Left lung (tissue), 10 donors: ENCODE results near the gene LRIG1. TPM values are rescaled to one million over a fixed set of nuclear protein-coding genes. Genes with fewer than 3 reads are reported as not detected.

Source experiments
- ATAC-seq: fragments of 200-7000 bp; cut with Tn5 transposase; one replicate; pipeline ENCODE4 v1.9.1; 2020; ENCODE audit warnings: moderate library complexity
- DNase-seq, 4 donors: peaks; one replicate each; pipeline ENCODE4 v3.0.0-alpha.2; 2013 to 2020
- H3K27ac ChIP-seq, 2 donors: fragments of 200-600 bp; sonication (generic) in 1 of 2; one replicate each; pipeline versions ENCODE4 v1.5.0 to v1.8.0; 2020 to 2021
- H3K27me3 ChIP-seq, 2 donors: fragments of 200-600 bp; sonication (generic) in 1 of 2; one replicate each; pipeline versions ENCODE4 v1.5.0 to v1.8.0; 2020 to 2021
- H3K36me3 ChIP-seq, 2 donors: fragments of 200-600 bp; sonication (generic) in 1 of 2; one replicate each; pipeline versions ENCODE4 v1.5.0 to v1.8.0; 2020 to 2021
- H3K4me1 ChIP-seq, 2 donors: fragments of 200-600 bp; one replicate each; pipeline ENCODE4 v1.8.0; 2021
- H3K4me3 ChIP-seq, 2 donors: fragments of 200-600 bp; sonication (generic) in 1 of 2; one replicate each; pipeline versions ENCODE4 v1.5.0 to v1.8.0; 2020 to 2021; ENCODE audit warnings: mild to moderate bottlenecking in 1 of 2
- H3K9me3 ChIP-seq, 2 donors: fragments of 200-600 bp; sonication (generic) in 1 of 2; one replicate each; pipeline versions ENCODE4 v1.5.0 to v1.8.0; 2020 to 2021
- CTCF ChIP-seq, 2 donors: fragments of 200-600 bp; sonication (generic) in 1 of 2; IDR thresholded peaks; one replicate each; pipeline versions ENCODE4 v1.5.0 to v1.8.0; 2021; ENCODE audit warnings: antibody characterized with exemption in 2 of 2
- intact Hi-C, 2 donors: fragments of 100-400 bp; cut with DNase I; formaldehyde crosslinking; loops; one replicate each; pipeline versions ENCODE4 v1.11.2 to v1.14.2; 2022
- polyA plus RNA-seq, 6 donors: library from polyadenylated mRNA; unstranded; fragments of 120-200 nt; gene quantifications; one replicate each; pipeline ENCODE4 v1.2.1, GENCODE V29; 2013; ENCODE audit not compliant: insufficient read length in 6 of 6
- total RNA-seq, 2 donors: library from RNA; stranded (reverse); fragmentation: NEBNext Ultra II Directional; extraction: Animal tissue kit (Norgen Biotek cat#: 25700); gene quantifications; one replicate each; pipeline ENCODE4 v1.2.1, GENCODE V29; 2021
- donor health status: DM: no; HTN: yes; CAD: no.
- donor health status: DM: no; HTN: no; CAD: no.

Gene LRIG1
- total and polyA plus RNA-seq, 8 donors, result 32.6 to 42.7 (median 35.7) TPM

GRCh38 chr3:66442254-66443117, 58.3 kb downstream of the LRIG1 start:
- Histone ChIP-seq H3K27ac (peak overlapping the region; percentile 56 to 82), H3K36me3 (no peaks in the 10 kb centered on the region), H3K4me3 (no peak overlapping the region), H3K4me1 (peaks cover 21 to 42% of the 10 kb centered on the region in 2 donors), H3K27me3 (no peaks in the 10 kb centered on the region), H3K9me3 (no peaks in the 10 kb centered on the region)
- TF ChIP-seq CTCF (IDR thresholded peaks at IDR 0.05), result no peak
- DNase-seq, result peak in 3 of 4 donors; percentile 60 to 83 (median 70)
- intact Hi-C loops, result no loop called here
- peak; percentile 88 for ATAC-seq

- no peak for ATAC-seq
- intact Hi-C loops, result no loop called here
These were observed 59.1 kb downstream of the LRIG1 start for GRCh38 chr3:66441692-66442091.

GRCh38 chr3:66441129-66441528, 59.7 kb downstream of the LRIG1 start:
- Histone ChIP-seq H3K36me3 (no peaks in the 10 kb centered on the region), H3K4me1 (peaks cover 21 to 42% of the 10 kb centered on the region in 2 donors), H3K27me3 (no peaks in the 10 kb centered on the region), H3K4me3 (no peak overlapping the region), H3K27ac (peak overlapping the region in 1 of 2 donors; percentile 82), H3K9me3 (no peaks in the 10 kb centered on the region)
- DNase-seq (no peak), ATAC-seq (no peak)
- intact Hi-C loops, result no loop called here
- TF ChIP-seq CTCF (IDR thresholded peaks at IDR 0.05), result no peak

More at GRCh38 chr3:66441692-66442091, 59.1 kb downstream of the LRIG1 start:
- no peaks in the 10 kb centered on the region for H3K36me3 ChIP-seq
- H3K4me1 ChIP-seq, result peaks cover 21 to 42% of the 10 kb centered on the region in 2 donors
- H3K27me3 ChIP-seq, result no peaks in the 10 kb centered on the region
- no peak overlapping the region for H3K4me3 ChIP-seq
- peak overlapping the region in 1 of 2 donors; percentile 82 for H3K27ac ChIP-seq
- TF ChIP-seq CTCF (IDR thresholded peaks at IDR 0.05), result no peak
- no peak for DNase-seq
- no peaks in the 10 kb centered on the region for H3K9me3 ChIP-seq

GRCh38 chr3:66439666-66440344, 61.0 kb downstream of the LRIG1 start:
- no peak overlapping the region for H3K4me3 ChIP-seq
- no peak overlapping the region for H3K27ac ChIP-seq
- no peaks in the 10 kb centered on the region for H3K9me3 ChIP-seq
- intact Hi-C loops, result no loop called here
- H3K27me3 ChIP-seq, result no peaks in the 10 kb centered on the region
- ATAC-seq (no peak), DNase-seq (no peak)
- peaks cover 21 to 42% of the 10 kb centered on the region in 2 donors for H3K4me1 ChIP-seq
- TF ChIP-seq CTCF (IDR thresholded peaks at IDR 0.05), result no peak
- H3K36me3 ChIP-seq, result no peaks in the 10 kb centered on the region

GRCh38 chr3:66438046-66438445, 62.8 kb downstream of the LRIG1 start:
- no peak for TF ChIP-seq CTCF (IDR thresholded peaks at IDR 0.05)
- Histone ChIP-seq H3K36me3 (no peaks in the 10 kb centered on the region), H3K9me3 (no peaks in the 10 kb centered on the region), H3K4me3 (no peak overlapping the region), H3K27me3 (no peaks in the 10 kb centered on the region), H3K4me1 (peaks cover 21 to 42% of the 10 kb centered on the region in 2 donors), H3K27ac (no peak overlapping the region)
- ATAC-seq (no peak), DNase-seq (no peak)
- intact Hi-C loops, result no loop called here
